Activated T-cell treated with anti-CD3 and anti-CD28 coated beads for 24 hours (primary cell): Measurements from ENCODE around the gene GJA4.
"Not testable (repeated sequence)": the region's sequence is repeated elsewhere in the genome, so short reads cannot be mapped to it uniquely, and the experiment has no call there.

ENCODE experiments used
- DNase-seq: peaks from one replicate; pipeline ENCODE4 v3.0.0-alpha.2; 2020; ENCODE audit warnings: low read depth

The GJA4 gene

DNA sequence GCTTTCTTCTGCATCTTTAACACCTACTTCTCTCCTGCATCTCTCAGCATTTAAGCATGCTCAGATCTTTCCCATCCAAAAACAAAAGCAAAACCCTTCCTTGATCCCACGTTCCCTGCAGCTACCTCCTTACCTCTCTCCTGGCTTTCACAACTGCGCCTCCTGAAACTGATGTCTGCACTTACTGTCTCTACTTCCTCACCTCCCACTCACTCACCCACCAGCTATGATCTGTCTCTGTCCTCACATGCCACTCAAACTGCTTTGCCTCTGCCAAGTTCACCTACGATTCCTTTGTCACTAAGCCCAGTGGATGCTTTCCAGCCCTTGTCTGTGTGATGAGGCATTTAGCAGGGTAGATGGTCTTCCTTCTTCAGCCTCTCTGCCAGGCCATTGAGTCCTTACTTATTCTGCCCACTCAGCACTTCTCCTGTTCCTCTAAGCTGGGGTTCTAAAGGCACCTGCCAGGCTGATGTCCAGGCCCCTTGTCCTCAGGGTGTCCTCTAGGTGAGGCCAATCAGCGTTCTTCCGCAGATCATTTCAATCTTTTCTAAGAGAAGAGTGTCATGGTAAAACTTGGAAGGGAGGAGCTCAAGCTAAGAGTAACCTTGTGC lies 21.8 kb upstream of the GJA4 start:
- DNase-seq = no peak

DNA sequence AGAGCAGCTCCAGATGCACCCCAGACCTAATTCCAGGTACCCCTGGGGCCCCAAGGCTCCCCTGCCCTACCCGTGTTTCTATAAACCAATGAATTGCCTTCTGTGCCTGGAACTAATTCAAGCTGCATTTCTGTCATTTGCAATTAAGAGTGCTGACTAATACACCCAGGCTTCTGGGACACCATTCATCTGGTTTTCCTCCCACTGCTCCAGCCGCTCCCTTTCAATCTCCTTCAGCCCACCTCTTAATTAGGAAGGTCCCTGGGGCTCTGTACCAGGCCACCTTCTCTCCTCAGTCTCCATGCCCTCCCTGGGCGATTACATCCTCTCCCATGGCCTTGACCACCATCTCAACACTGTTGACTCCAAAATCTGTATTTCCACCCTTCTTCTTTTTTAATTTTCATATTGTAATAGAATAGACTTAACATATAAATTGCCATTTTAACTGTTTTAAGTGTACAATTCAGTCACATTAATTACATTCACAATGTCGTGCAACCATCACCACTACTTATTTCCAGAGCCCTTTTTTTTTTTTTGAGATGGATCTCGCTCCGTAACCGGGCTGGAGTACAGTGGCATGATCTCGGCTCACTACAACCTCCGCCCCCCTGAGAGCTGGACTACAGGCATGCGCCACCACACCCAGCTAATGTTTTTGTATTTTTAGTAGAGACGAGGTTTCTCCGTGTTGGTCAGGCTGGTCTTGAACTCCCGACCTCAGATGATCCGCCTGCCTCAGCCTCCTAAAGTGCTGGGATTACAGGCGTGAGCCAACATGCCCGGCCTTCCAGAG lies 21.0 kb upstream of the GJA4 start:
- DNase-seq = no peak

DNA sequence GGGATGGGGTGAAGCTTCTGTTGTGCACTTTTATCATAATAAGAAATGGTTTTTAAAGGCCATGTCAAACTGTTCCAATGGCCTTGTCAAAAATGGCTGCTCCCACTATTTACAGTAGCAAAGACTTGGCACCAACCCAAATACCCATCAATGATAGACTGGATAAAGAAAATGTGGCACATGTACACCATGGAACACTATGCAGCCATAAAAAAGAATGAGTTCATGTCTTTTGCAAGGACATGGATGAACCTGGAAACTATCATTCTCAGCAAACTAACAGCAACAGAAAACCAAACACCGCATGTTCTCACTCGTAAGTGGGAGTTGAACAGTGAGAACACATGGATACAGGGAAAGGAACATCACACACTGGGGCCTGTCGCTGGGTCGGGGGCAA lies 19.7 kb upstream of the GJA4 start:
- DNase-seq = not testable (repeated sequence)

- no peak for DNase-seq
Observed at GRCh38 chr1:34774957-34775356, 17.8 kb upstream of the GJA4 start.

- no peak for DNase-seq
Observed at GRCh38 chr1:34776911-34777310, 15.9 kb upstream of the GJA4 start.

DNA sequence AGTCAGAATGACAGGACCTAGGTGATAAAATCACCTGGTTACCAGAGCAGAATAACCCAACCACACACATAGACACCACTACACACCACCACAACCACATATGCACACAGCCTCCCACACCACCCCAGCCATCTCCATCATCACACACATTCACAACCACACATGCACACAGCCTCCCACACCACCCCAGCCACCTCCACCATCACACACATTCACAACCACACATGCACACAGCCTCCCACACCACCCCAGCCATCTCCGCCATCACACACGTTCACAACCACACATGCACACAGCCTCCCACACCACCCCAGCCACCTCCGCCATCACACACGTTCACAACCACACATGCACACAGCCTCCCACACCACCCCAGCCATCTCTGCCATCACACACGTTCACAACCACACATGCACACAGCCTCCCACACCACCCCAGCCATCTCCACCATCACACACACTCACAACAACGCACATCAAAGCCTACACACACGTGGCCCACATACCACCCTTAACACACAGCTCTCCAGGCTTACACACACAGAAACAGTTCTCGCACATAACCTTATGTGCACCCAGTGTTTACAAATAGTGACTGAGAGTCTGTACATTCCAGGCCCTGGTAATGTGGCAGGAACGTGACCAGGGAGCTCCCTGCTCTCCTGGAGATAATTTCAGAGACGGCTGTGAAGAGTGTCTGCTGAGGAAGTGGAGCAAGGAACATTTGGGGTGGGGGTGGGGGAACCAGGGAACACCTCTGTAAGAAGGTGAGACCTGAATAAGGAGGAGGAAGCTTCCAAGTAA lies 15.1 kb upstream of the GJA4 start:
- DNase-seq = no peak

GRCh38 chr1:34778381-34778780 lies 14.4 kb upstream of the GJA4 start:
- DNase-seq = no peak

GRCh38 chr1:34779005-34779404 lies 13.8 kb upstream of the GJA4 start:
- DNase-seq = no peak

- DNase-seq = no peak
Observed at GRCh38 chr1:34779526-34779925, 13.3 kb upstream of the GJA4 start.

GRCh38 chr1:34779962-34780361 lies 12.8 kb upstream of the GJA4 start:
- DNase-seq = no peak

- DNase-seq = no peak
Observed at GRCh38 chr1:34780528-34780927, 12.3 kb upstream of the GJA4 start.

DNA sequence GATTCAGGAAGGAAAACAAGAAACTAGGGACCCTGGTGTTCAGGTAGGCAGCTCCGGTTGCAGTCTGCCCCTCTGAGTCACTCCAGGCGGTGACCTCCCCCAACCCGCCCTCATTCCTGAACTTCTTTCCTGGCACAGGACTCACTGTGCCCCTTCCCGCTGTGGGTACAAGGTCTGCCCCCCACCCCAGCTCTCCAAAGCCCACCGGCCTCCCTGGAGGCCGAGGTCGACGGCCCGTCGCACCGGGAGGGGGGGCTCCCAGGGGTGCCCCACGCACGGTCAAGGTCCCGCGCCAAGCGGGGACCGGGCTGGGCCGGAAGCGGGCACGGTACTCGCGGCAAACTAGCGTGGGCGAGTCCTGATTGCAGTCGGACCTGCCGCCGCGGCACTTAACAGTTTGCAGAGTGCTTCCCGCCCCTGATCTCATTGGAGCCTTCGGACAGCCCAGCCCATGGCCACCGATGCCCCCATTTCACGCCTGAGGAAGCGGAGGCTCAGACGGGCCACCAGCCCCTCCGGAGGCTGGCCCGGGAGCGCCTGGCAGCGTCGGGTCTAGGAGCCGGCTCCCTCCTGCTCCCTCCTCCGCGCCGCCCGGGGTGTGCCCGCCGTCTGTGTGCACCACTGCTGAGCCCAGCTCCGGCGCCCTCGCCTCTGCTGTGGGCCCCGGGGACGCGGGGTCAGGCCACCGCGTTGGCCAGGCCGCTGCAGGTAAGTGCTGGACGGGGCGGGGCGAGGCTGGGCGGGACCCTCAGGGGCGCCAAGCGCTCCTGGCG lies 11.5 kb upstream of the GJA4 start, which contains the start of gene GJB3:
GJB3 (plus strand) TSS at position 144 of the 773 bp plus-strand sequence. CDS start 3,549 bp downstream, outside the sequence.
- no peak for DNase-seq

- DNase-seq = no peak
Observed at GRCh38 chr1:34781844-34782391, 10.9 kb upstream of the GJA4 start.

DNA sequence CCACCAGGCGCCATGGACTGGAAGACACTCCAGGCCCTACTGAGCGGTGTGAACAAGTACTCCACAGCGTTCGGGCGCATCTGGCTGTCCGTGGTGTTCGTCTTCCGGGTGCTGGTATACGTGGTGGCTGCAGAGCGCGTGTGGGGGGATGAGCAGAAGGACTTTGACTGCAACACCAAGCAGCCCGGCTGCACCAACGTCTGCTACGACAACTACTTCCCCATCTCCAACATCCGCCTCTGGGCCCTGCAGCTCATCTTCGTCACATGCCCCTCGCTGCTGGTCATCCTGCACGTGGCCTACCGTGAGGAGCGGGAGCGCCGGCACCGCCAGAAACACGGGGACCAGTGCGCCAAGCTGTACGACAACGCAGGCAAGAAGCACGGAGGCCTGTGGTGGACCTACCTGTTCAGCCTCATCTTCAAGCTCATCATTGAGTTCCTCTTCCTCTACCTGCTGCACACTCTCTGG lies 8.0 kb upstream of the GJA4 start:
- no peak for DNase-seq

GRCh38 chr1:34785231-34785874 lies 7.4 kb upstream of the GJA4 start:
- DNase-seq = no peak

DNA sequence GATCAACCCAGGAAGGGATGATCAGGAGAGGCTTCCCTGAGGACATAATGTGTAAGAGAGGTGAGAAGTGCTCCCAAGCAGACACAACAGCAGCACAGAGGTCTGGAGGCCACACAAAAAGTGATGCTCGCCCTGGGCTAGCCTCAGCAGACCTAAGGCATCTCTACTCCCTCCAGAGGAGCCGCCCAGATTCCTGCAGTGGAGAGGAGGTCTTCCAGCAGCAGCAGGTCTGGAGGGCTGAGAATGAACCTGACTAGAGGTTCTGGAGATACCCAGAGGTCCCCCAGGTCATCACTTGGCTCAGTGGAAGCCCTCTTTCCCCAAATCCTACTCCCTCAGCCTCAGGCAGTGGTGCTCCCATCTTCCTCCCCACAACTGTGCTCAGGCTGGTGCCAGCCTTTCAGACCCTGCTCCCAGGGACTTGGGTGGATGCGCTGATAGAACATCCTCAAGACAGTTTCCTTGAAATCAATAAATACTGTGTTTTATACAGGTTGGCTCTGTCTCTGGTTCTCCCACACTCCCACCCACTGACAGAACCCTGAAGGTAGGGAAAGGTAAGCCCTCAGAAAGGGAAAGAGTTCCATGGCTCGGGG lies 6.8 kb upstream of the GJA4 start:
- no peak for DNase-seq

- peak; percentile 49 for DNase-seq
Observed at GRCh38 chr1:34786521-34787325, 6.1 kb upstream of the GJA4 start.

DNA sequence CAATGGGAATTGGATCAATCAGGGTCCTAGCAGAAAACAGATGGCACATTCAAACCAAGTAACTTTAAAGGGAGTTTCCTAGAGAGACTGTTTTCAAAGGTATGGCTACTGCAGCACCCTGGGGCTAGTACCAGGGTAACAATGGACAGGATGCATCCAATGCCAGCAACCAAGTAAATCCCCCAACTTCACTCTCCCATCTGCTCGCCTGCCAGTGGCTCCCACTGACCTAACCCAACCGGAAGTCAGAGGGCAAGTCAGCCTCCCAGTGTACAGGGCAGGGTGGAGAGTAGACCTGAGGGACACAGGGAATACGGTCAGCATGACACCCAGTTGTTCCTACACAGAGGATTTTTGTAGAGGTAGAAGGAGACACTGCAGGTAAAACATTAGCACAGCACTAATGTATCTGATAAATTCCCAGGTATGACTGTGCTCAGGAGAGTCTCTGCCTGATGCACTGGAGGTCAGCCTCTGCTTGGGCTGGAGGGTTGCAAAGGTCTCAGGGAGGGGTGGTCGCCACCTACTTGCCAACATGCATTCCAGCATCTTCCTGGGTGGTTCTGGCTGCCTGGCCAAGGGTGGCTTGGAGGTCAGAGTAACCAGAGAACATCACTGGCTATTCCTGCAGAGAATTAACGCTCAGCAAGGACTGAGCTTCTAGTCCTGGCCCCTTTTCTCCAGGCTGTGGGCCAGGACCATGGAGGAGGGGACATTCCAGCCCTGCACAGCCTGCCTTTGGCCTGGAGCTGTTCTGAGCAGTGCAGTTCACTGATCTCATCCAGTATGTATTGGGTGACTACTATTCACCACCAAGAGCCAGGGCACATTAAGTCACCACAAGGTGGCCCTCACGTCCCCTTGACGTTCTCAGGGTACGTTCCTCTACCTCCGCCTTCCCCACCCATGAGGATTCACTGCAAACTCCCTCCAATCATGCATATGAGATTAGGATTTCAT lies 5.1 kb upstream of the GJA4 start:
- DNase-seq = no peak

- DNase-seq = no peak
Observed at GRCh38 chr1:34790985-34791384, 1.8 kb upstream of the GJA4 start.
